Stimulated activated naive CD4-positive, alpha-beta T cell (primary cell): Measurements from ENCODE around the gene GCHFR.

ENCODE experiments used
- DNase-seq, 6 experiments: peaks; one replicate each; lab custom pipeline; 2025; lab: John Stamatoyannopoulos, UW

Gene GCHFR

GRCh38 chr15:40763801-40764628, at the start of gene GCHFR:
Gene GCHFR, plus strand, starts transcription at chr15:40764068. Its CDS starts 113 bp downstream, at chr15:40764181.
- DNase-seq: peak; percentile 40 to 70 (median 61)

GRCh38 chr15:40714144-40714543, 49.7 kb upstream of the GCHFR start:
- DNase-seq: no peak

- no peak for DNase-seq
Measured at GRCh38 chr15:40716165-40716564, 47.7 kb upstream of the GCHFR start.

- no peak for DNase-seq
Measured at GRCh38 chr15:40721701-40722100, 42.2 kb upstream of the GCHFR start.

GRCh38 chr15:40722354-40722753, 41.5 kb upstream of the GCHFR start:
- DNase-seq: no peak

GRCh38 chr15:40722934-40723333, 40.9 kb upstream of the GCHFR start:
- DNase-seq: no peak

- no peak for DNase-seq
Measured at GRCh38 chr15:40723919-40724318, 39.9 kb upstream of the GCHFR start.

GRCh38 chr15:40731034-40731433, 32.8 kb upstream of the GCHFR start:
- no peak for DNase-seq

- DNase-seq: no peak
Measured at GRCh38 chr15:40736575-40736974, 27.3 kb upstream of the GCHFR start.

GRCh38 chr15:40737048-40737447, 26.8 kb upstream of the GCHFR start:
- no peak for DNase-seq

GRCh38 chr15:40739047-40739446, 24.8 kb upstream of the GCHFR start:
- DNase-seq: no peak

GRCh38 chr15:40739854-40740253, 24.0 kb upstream of the GCHFR start:
- no peak for DNase-seq

GRCh38 chr15:40743485-40743901, 20.4 kb upstream of the GCHFR start:
- DNase-seq: no peak

- no peak for DNase-seq
Measured at GRCh38 chr15:40743921-40744814, 19.7 kb upstream of the GCHFR start.

- DNase-seq: no peak
Measured at GRCh38 chr15:40744815-40745152, 19.1 kb upstream of the GCHFR start.

GRCh38 chr15:40746916-40747418, 16.9 kb upstream of the GCHFR start:
- DNase-seq: no peak

- no peak for DNase-seq
Measured at GRCh38 chr15:40747685-40748631, 15.9 kb upstream of the GCHFR start.

- no peak for DNase-seq
Measured at GRCh38 chr15:40749151-40749630, 14.7 kb upstream of the GCHFR start.

GRCh38 chr15:40750885-40751284, 13.0 kb upstream of the GCHFR start:
- DNase-seq: no peak

- no peak for DNase-seq
Measured at GRCh38 chr15:40751745-40752144, 12.1 kb upstream of the GCHFR start.

GRCh38 chr15:40754574-40754882, 9.3 kb upstream of the GCHFR start:
- no peak for DNase-seq
